ENCODE results near the gene DEDD. TPM values are rescaled to one million over a fixed set of nuclear protein-coding genes. Genes with fewer than 3 reads are reported as not detected.

Gene DEDD
- total RNA-seq, 2 experiments from 2014 or later: 21.1 to 41.9 TPM

- BruUV-seq (replicated peaks): no TSS peak
- intact Hi-C loops (cut with micrococcal nuclease; ENCODE audit: unreplicated experiment): loop anchor here (5.0 kb wide), 1 partner anchor 163 kb away; no protein-coding TSS in a partner anchor
- Histone ChIP-seq H3K4me3 (ENCODE audit: low read depth, low read length, poor library complexity, severe bottlenecking) (peak overlapping the region; percentile 82), H3K9me3 (ENCODE audit: low read length) (no peaks in the 10 kb centered on the region), H3K9me2 (ENCODE audit: insufficient read depth, low read length) (no peaks in the 10 kb centered on the region), H3K4me1 (ENCODE audit: insufficient read depth, low read length, poor library complexity, severe bottlenecking) (peaks cover 22% of the 10 kb centered on the region), H3K27ac (ENCODE audit: low read depth, low read length, poor library complexity, severe bottlenecking) (peak overlapping the region; percentile 38), H3K79me2 (ENCODE audit: insufficient read depth, low read depth, low read length) (peaks cover 10% of the 10 kb centered on the region; the same call in 1 of the 2 replicates), H3K36me3 (ENCODE audit: insufficient read depth, low read length) (peaks cover 37% of the 10 kb centered on the region; the same call in 1 of the 2 replicates), H4K20me1 (ENCODE audit: insufficient read depth, low read length) (no peaks in the 10 kb centered on the region), H2AFZ (ENCODE audit: low read length) (peak overlapping the region; percentile 82), H3K4me2 (ENCODE audit: low read length) (peak overlapping the region; percentile 85)
- POLR2A ChIA-PET: no interaction called here
- CTCF ChIA-PET (ENCODE audit: unreplicated experiment): no interaction called here
- DNase-seq (ENCODE audit: low spot score): no peak
- TF ChIP-seq CTCF (conservative IDR thresholded peaks at IDR 0.05; ENCODE audit: low read length) (no peak), EZH2phosphoT487 (IDR thresholded peaks at IDR 0.05; ENCODE audit: borderline replicate concordance, low read depth, low read length) (no peak)
Observed at GRCh38 chr1:161159913-161160243, 27.4 kb upstream of the DEDD start.

- peak within 1 kb of the TSS; percentile 82 for H3K4me3 ChIP-seq (ENCODE audit: low read depth, low read length, poor library complexity, severe bottlenecking)
- H3K4me1 ChIP-seq (ENCODE audit: insufficient read depth, low read length, poor library complexity, severe bottlenecking): peaks cover 25% of the 10 kb centered on the region
- no peaks in the 10 kb centered on the region for H3K9me2 ChIP-seq (ENCODE audit: insufficient read depth, low read length)
- H3K9me3 ChIP-seq (ENCODE audit: low read length): no peaks in the 10 kb centered on the region
- H4K20me1 ChIP-seq (ENCODE audit: insufficient read depth, low read length): no peaks in the 10 kb centered on the region
- POLR2A ChIA-PET: interaction anchor here (0.5 to 1.6 kb wide), 4 partner anchors 10 to 229 kb away, joined by 3 to 4 read pairs (median 3); no protein-coding TSS in a partner anchor
- intact Hi-C loops (cut with micrococcal nuclease; ENCODE audit: unreplicated experiment): loop anchor here (5.0 kb wide), 1 partner anchor 162 kb away; no protein-coding TSS in a partner anchor
- no TSS peak for BruUV-seq (replicated peaks)
- H2AFZ ChIP-seq (ENCODE audit: low read length): peak within 1 kb of the TSS; percentile 82
- peak within 1 kb of the TSS; percentile 38 for H3K27ac ChIP-seq (ENCODE audit: low read depth, low read length, poor library complexity, severe bottlenecking)
- DNase-seq (ENCODE audit: low spot score): peak; percentile 95
- H3K36me3 ChIP-seq (ENCODE audit: insufficient read depth, low read length): peaks cover 31% of the 10 kb centered on the region; the same call in 1 of the 2 replicates
- peak within 1 kb of the TSS; percentile 85 for H3K4me2 ChIP-seq (ENCODE audit: low read length)
- TF ChIP-seq CTCF (conservative IDR thresholded peaks at IDR 0.05; ENCODE audit: low read length) (peak; percentile 38; the same call in 1 of the 2 replicates), EZH2phosphoT487 (IDR thresholded peaks at IDR 0.05; ENCODE audit: borderline replicate concordance, low read depth, low read length) (no peak)
- H3K79me2 ChIP-seq (ENCODE audit: insufficient read depth, low read depth, low read length): peaks cover 13% of the 10 kb centered on the region; the same call in 1 of the 2 replicates
- CTCF ChIA-PET (ENCODE audit: unreplicated experiment): no interaction called here
Observed at GRCh38 chr1:161159087-161159912, 26.8 kb upstream of the DEDD start, which contains the start of gene USP21. TSS of gene USP21 (plus strand) at chr1:161159500. CDS start at chr1:161160641, 1,141 bp downstream.
